ENCODE data around the gene COL20A1. TPM values are rescaled to one million over a fixed set of nuclear protein-coding genes. Genes with fewer than 3 reads are reported as not detected.

COL20A1 gene
- total and polyA plus RNA-seq, 3 donors from 2014 or later = 14.4 to 17.2 (median 17.1) TPM

DNA sequence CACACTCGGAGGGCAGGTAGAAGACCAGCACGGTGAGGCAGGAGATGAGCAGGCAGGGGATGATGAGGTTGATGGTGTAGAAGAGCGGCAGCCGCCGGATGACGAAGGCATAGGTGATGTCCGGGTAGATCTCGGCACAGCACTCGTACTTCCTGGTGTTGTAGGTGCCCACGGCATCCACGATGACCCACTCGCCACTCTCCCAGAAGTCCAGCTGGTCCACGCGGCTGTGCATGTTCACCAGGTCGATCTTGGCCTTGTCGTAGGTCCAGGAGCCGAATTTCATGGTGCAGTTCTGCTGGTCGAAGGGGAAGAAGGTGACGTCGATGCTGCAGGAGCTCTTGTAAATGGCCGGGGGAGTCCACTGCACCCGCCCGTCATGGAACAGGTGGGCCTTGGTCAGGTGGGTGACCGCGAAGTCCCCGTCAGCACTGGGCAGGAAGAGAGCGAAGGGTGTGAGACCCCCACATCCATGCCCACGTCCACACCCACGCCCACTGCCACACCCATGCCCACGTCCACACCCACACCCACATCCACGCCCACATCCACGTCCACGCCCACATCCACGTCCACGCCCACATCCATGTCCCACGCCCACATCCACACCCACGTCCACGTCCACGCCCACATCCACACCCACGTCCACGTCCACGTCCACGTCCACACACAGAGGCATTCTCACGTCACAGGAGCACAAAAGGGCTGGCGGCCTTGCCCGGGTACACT, 57.8 kb downstream of the COL20A1 start:
- no peak overlapping the region for H3K4me3 ChIP-seq
- no peaks in the 10 kb centered on the region for H3K27me3 ChIP-seq
- 86 to 88% methylated on average over 46 of the region's 46 CpGs for WGBS, 2 donors
- H3K27ac ChIP-seq = no peak overlapping the region
- intact Hi-C loops (cut with DNase I; ENCODE audit: low total_unique reads) = no loop called here
- H3K9me3 ChIP-seq = no peaks in the 10 kb centered on the region
- TF ChIP-seq, protein P1, sequence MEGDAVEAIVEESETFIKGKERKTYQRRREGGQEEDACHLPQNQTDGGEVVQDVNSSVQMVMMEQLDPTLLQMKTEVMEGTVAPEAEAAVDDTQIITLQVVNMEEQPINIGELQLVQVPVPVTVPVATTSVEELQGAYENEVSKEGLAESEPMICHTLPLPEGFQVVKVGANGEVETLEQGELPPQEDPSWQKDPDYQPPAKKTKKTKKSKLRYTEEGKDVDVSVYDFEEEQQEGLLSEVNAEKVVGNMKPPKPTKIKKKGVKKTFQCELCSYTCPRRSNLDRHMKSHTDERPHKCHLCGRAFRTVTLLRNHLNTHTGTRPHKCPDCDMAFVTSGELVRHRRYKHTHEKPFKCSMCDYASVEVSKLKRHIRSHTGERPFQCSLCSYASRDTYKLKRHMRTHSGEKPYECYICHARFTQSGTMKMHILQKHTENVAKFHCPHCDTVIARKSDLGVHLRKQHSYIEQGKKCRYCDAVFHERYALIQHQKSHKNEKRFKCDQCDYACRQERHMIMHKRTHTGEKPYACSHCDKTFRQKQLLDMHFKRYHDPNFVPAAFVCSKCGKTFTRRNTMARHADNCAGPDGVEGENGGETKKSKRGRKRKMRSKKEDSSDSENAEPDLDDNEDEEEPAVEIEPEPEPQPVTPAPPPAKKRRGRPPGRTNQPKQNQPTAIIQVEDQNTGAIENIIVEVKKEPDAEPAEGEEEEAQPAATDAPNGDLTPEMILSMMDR (IDR thresholded peaks at IDR 0.05) = no peak
- no peak for TF ChIP-seq POLR2A (IDR thresholded peaks at IDR 0.05)
- DNase-seq = no peak
- peaks cover 15% of the 10 kb centered on the region for H3K4me1 ChIP-seq
- H3K36me3 ChIP-seq (ENCODE audit: low read depth, missing control alignments) = no peaks in the 10 kb centered on the region

DNA sequence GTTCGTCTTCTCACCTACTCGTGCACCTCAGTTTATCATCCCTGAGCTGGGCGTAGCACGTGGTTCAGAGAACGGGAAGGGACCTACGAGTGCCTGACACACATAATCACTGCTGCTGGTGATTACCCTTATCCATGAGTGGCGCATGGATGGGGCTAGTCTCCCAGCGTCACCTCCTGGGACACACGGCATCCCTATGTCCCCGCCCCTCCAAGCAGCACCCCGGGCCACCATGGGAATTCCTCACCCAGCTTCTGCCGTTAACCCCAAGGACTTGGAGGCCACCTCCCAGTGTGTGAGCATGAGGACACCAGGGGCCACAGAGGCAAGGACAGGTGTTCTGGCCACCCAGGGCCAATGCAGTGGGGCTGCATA, 58.3 kb downstream of the COL20A1 start:
- Histone ChIP-seq H3K27me3 (no peaks in the 10 kb centered on the region), H3K27ac (no peak overlapping the region), H3K36me3 (ENCODE audit: low read depth, missing control alignments) (no peaks in the 10 kb centered on the region), H3K4me1 (peaks cover 9% of the 10 kb centered on the region), H3K4me3 (no peak overlapping the region), H3K9me3 (no peaks in the 10 kb centered on the region)
- TF ChIP-seq, protein P1 (IDR thresholded peaks at IDR 0.05) = no peak
- no peak for TF ChIP-seq POLR2A (IDR thresholded peaks at IDR 0.05)
- WGBS, 2 donors = 83 to 87% methylated on average over 9 to 12 of the region's 12 CpGs
- no peak for DNase-seq
- intact Hi-C loops (cut with DNase I; ENCODE audit: low total_unique reads) = no loop called here

DNA sequence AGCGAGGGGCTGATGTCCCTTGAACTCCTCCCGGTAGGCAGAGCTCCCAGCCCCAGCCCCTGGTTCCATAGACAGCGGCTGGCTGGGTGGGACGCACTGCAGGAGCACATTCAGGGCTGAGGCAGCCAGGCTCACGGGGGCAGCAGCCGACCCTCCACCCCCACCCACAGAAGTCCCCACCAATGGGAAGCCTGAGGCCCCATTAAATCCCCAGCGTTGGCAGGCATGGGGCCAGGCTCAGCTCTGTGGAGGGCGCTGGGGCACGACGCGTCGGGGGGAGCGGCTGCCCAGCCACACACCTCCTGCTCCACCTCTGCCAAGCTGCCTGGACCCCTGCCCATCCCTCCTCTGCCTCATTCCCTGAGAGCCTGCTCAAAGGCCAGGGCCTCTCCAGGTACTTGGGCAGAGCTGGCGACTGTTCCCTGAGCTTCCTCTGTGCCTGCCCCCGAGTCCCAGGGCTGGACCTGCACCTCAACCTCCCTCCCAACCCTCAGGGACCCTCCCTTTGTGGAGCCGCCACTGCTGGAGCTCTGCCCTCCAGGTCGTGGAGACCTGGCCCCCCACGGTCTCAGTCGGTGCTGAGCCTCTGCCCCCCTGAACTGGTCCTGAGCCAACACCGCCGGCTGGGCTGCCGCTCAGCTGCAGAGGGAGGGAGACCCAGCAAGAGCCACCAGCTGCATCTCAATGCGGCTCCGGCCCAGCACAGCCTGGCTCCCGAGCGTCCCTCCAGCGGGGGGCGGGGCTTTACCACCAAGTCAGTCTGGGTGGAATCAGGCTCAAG, 59.0 kb downstream of the COL20A1 start:
- Histone ChIP-seq H3K4me3 (no peak overlapping the region), H3K27me3 (no peaks in the 10 kb centered on the region), H3K27ac (no peak overlapping the region), H3K9me3 (no peaks in the 10 kb centered on the region), H3K4me1 (peaks cover 4% of the 10 kb centered on the region), H3K36me3 (ENCODE audit: low read depth, missing control alignments) (no peaks in the 10 kb centered on the region)
- no peak for TF ChIP-seq POLR2A (IDR thresholded peaks at IDR 0.05)
- TF ChIP-seq, protein P1 (IDR thresholded peaks at IDR 0.05) = no peak
- 44 to 52% methylated on average over 9 to 19 of the region's 28 CpGs for WGBS, 2 donors
- DNase-seq = no peak
- intact Hi-C loops (cut with DNase I; ENCODE audit: low total_unique reads) = no loop called here

DNA sequence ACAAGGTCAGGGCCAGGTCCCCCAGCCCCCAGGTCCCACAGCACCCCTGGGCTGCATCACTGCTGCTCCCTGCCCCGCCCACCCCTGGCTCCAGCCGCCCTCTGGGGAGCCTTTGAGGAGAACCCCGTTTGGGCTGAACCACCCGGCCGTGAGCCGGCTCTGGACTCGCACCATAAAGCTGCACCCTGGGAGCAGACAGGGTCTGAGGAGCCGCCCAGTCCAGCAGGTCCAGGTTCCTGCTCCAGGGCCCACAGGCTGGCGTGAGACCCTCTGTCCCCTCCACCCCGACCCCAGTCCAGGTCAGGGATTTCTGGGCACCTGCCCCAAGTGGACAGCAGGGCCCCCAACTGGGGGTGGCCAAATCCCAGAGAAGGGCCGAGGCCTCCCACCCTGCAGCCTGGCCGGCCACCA, 59.8 kb downstream of the COL20A1 start:
- WGBS, 2 donors = 50 to 57% methylated on average over 6 to 11 of the region's 12 CpGs
- H3K27me3 ChIP-seq = no peaks in the 10 kb centered on the region
- no peaks in the 10 kb centered on the region for H3K9me3 ChIP-seq
- TF ChIP-seq POLR2A (IDR thresholded peaks at IDR 0.05) = no peak
- TF ChIP-seq, protein P1 (IDR thresholded peaks at IDR 0.05) = no peak
- H3K4me3 ChIP-seq = no peak overlapping the region
- H3K27ac ChIP-seq = no peak overlapping the region
- intact Hi-C loops (cut with DNase I; ENCODE audit: low total_unique reads) = no loop called here
- no peaks in the 10 kb centered on the region for H3K36me3 ChIP-seq (ENCODE audit: low read depth, missing control alignments)
- DNase-seq = no peak
- H3K4me1 ChIP-seq = peaks cover 4% of the 10 kb centered on the region

All from testis (tissue), 3 donors.